Measurements from ENCODE around the gene VASP. TPM values are rescaled to one million over a fixed set of nuclear protein-coding genes. Genes with fewer than 3 reads are reported as not detected.

Gene VASP
- total RNA-seq, 1 experiment from 2014 or later, result 144 TPM

DNA sequence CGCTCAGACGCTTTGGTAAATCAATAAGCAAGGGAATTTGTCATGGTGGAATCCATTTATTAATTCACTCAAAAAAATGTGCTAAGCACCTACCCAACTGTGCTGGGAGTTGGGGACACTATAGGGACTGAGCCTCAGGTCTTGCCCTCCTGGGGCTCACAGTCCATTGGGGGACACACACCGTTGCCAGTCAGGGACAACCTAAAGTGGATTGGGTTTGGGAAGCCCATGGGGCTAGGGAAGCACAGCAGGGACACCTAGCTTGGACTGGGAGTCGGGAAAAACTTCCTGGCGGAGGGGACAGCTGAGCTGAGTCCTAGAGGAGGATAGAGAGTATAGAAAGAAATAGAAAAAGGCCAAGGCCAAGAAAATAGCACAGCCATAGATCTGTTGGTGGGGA lies 31.0 kb upstream of the VASP start (continued):
- TF ChIP-seq, protein P1, sequence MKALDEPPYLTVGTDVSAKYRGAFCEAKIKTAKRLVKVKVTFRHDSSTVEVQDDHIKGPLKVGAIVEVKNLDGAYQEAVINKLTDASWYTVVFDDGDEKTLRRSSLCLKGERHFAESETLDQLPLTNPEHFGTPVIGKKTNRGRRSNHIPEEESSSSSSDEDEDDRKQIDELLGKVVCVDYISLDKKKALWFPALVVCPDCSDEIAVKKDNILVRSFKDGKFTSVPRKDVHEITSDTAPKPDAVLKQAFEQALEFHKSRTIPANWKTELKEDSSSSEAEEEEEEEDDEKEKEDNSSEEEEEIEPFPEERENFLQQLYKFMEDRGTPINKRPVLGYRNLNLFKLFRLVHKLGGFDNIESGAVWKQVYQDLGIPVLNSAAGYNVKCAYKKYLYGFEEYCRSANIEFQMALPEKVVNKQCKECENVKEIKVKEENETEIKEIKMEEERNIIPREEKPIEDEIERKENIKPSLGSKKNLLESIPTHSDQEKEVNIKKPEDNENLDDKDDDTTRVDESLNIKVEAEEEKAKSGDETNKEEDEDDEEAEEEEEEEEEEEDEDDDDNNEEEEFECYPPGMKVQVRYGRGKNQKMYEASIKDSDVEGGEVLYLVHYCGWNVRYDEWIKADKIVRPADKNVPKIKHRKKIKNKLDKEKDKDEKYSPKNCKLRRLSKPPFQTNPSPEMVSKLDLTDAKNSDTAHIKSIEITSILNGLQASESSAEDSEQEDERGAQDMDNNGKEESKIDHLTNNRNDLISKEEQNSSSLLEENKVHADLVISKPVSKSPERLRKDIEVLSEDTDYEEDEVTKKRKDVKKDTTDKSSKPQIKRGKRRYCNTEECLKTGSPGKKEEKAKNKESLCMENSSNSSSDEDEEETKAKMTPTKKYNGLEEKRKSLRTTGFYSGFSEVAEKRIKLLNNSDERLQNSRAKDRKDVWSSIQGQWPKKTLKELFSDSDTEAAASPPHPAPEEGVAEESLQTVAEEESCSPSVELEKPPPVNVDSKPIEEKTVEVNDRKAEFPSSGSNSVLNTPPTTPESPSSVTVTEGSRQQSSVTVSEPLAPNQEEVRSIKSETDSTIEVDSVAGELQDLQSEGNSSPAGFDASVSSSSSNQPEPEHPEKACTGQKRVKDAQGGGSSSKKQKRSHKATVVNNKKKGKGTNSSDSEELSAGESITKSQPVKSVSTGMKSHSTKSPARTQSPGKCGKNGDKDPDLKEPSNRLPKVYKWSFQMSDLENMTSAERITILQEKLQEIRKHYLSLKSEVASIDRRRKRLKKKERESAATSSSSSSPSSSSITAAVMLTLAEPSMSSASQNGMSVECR (CRISPR knock-in tag; IDR thresholded peaks at IDR 0.05; ENCODE audit: borderline replicate concordance), result no peak
- no peak for TF ChIP-seq PRRX2 (CRISPR knock-in tag; IDR thresholded peaks at IDR 0.05)
- no peak for TF ChIP-seq RELA (CRISPR knock-in tag; IDR thresholded peaks at IDR 0.05; ENCODE audit: borderline replicate concordance)
- no peak for TF ChIP-seq NFATC4 (CRISPR knock-in tag; IDR thresholded peaks at IDR 0.05)
- TF ChIP-seq, protein P2, sequence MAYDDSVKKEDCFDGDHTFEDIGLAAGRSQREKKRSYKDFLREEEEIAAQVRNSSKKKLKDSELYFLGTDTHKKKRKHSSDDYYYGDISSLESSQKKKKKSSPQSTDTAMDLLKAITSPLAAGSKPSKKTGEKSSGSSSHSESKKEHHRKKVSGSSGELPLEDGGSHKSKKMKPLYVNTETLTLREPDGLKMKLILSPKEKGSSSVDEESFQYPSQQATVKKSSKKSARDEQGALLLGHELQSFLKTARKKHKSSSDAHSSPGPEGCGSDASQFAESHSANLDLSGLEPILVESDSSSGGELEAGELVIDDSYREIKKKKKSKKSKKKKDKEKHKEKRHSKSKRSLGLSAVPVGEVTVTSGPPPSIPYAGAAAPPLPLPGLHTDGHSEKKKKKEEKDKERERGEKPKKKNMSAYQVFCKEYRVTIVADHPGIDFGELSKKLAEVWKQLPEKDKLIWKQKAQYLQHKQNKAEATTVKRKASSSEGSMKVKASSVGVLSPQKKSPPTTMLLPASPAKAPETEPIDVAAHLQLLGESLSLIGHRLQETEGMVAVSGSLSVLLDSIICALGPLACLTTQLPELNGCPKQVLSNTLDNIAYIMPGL (CRISPR knock-in tag; IDR thresholded peaks at IDR 0.05), result no peak
- TF ChIP-seq E2F5 (CRISPR knock-in tag; IDR thresholded peaks at IDR 0.05), result no peak
- TF ChIP-seq IRF2 (CRISPR knock-in tag; IDR thresholded peaks at IDR 0.05; ENCODE audit: borderline replicate concordance, low read depth), result no peak
- TF ChIP-seq TCF7 (CRISPR knock-in tag; IDR thresholded peaks at IDR 0.05; ENCODE audit: low read depth), result no peak
- TF ChIP-seq TEAD4 (CRISPR knock-in tag; IDR thresholded peaks at IDR 0.05), result no peak
- no peak for TF ChIP-seq ERG (CRISPR knock-in tag; IDR thresholded peaks at IDR 0.05)

- no peaks in the 10 kb centered on the region for H3K9me3 Mint-ChIP-seq
- ATAC-seq (no peak), DNase-seq (ENCODE audit: low spot score) (no peak)
- H3K4me1 Mint-ChIP-seq, result peaks cover 32% of the 10 kb centered on the region
- no peak overlapping the region for H3K27ac Mint-ChIP-seq
- ChIA-PET POLR2A (interaction anchor here (0.5 to 3.0 kb wide), 3 partner anchors 34 to 302 kb away, joined by 3 to 28 read pairs (median 4); no protein-coding TSS in a partner anchor), CTCF (interaction anchor here (0.6 to 7.1 kb wide), 13 partner anchors 8 to 538 kb away, joined by 3 to 325 read pairs (median 11); partner anchors contain the start of gene FOSB)
- peaks cover 62% of the 10 kb centered on the region for H3K27me3 Mint-ChIP-seq (ENCODE audit: low read depth)
- H3K4me3 Mint-ChIP-seq, result peak overlapping the region; percentile 69
- no peaks in the 10 kb centered on the region for H3K36me3 Mint-ChIP-seq
- TF ChIP-seq, protein P3, sequence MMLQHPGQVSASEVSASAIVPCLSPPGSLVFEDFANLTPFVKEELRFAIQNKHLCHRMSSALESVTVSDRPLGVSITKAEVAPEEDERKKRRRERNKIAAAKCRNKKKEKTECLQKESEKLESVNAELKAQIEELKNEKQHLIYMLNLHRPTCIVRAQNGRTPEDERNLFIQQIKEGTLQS (CRISPR knock-in tag; conservative IDR thresholded peaks at IDR 0.05), result no peak
- TF ChIP-seq JUN (CRISPR knock-in tag; IDR thresholded peaks at IDR 0.05) (no peak), ZMAT4 (CRISPR knock-in tag; IDR thresholded peaks at IDR 0.05) (no peak), FOXP4 (CRISPR knock-in tag; IDR thresholded peaks at IDR 0.05) (no peak), ZNF512 (CRISPR knock-in tag; IDR thresholded peaks at IDR 0.05; ENCODE audit: borderline replicate concordance) (no peak), CREB1 (CRISPR knock-in tag; IDR thresholded peaks at IDR 0.05) (no peak), SOX15 (CRISPR knock-in tag; IDR thresholded peaks at IDR 0.05) (no peak)
- TF ChIP-seq, protein P1 (CRISPR knock-in tag; IDR thresholded peaks at IDR 0.05; ENCODE audit: borderline replicate concordance), result no peak
Measured at GRCh38 chr19:45477186-45477585, 30.1 kb upstream of the VASP start.

Data from WTC11 (cell line).